Right lung (tissue), 5 donors: ENCODE results near the gene ZCCHC17. TPM values are rescaled to one million over a fixed set of nuclear protein-coding genes. Genes with fewer than 3 reads are reported as not detected.
"Not testable (repeated sequence)": the region's sequence is repeated elsewhere in the genome, so short reads cannot be mapped to it uniquely, and the experiment has no call there.

Experiments used
- DNase-seq, 2 donors: peaks; one replicate each; pipeline ENCODE4 v3.0.0-alpha.2; 2013
- polyA plus RNA-seq, 5 donors: library from polyadenylated mRNA; unstranded; fragments of 120-200 nt; gene quantifications; one replicate each; pipeline versions ENCODE4 v1.2.1 to v1.2.3, GENCODE V29; 2013; ENCODE audit warnings: inconsistent platforms in 1 of 5, low replicate concordance in 1 of 5; ENCODE audit not compliant: insufficient read length in 5 of 5, insufficient read depth in 1 of 5

ZCCHC17 gene
- polyA plus RNA-seq, 5 donors = 39.9 to 50.9 (median 43.6) TPM

- no peak for DNase-seq
Observed at GRCh38 chr1:31366796-31367195, 70.0 kb downstream of the ZCCHC17 start.

GRCh38 chr1:31368611-31369107, 71.8 kb downstream of the ZCCHC17 start:
- DNase-seq = no peak

- DNase-seq = no peak
Observed at GRCh38 chr1:31370021-31370420, 73.2 kb downstream of the ZCCHC17 start.

GRCh38 chr1:31370565-31370964, 73.7 kb downstream of the ZCCHC17 start:
- DNase-seq = no peak

- DNase-seq = peak in 1 of 2 donors; percentile 21
Observed at GRCh38 chr1:31371121-31371959, 74.5 kb downstream of the ZCCHC17 start.

GRCh38 chr1:31372051-31372450, 75.2 kb downstream of the ZCCHC17 start:
- DNase-seq = no peak

GRCh38 chr1:31372751-31373055, 75.9 kb downstream of the ZCCHC17 start:
- DNase-seq = no peak

- peak; percentile 52 to 57 for DNase-seq
Observed at GRCh38 chr1:31373056-31373896, 76.4 kb downstream of the ZCCHC17 start, which contains the start of gene FABP3. FABP3 (minus strand) TSS chr1:31373076; CDS start chr1:31373014, 62 bp downstream.

GRCh38 chr1:31373897-31374486, 77.2 kb downstream of the ZCCHC17 start:
- DNase-seq = no peak

GRCh38 chr1:31374511-31375196, 77.8 kb downstream of the ZCCHC17 start:
- peak; percentile 27 to 29 for DNase-seq

- no peak for DNase-seq
Observed at GRCh38 chr1:31376375-31377134, 79.7 kb downstream of the ZCCHC17 start.

- DNase-seq = no peak
Observed at GRCh38 chr1:31377364-31377863, 80.6 kb downstream of the ZCCHC17 start.

- DNase-seq = no peak
Observed at GRCh38 chr1:31378001-31378400, 81.2 kb downstream of the ZCCHC17 start.

GRCh38 chr1:31380181-31380580, 83.3 kb downstream of the ZCCHC17 start:
- DNase-seq = no peak

GRCh38 chr1:31381394-31382294, 84.8 kb downstream of the ZCCHC17 start:
- DNase-seq = no peak

- DNase-seq = no peak
Observed at GRCh38 chr1:31382379-31382989, 85.7 kb downstream of the ZCCHC17 start.

GRCh38 chr1:31383967-31384366, 87.1 kb downstream of the ZCCHC17 start:
- no peak for DNase-seq

GRCh38 chr1:31386576-31387243, 89.9 kb downstream of the ZCCHC17 start:
- not testable (repeated sequence) for DNase-seq
